Measurements from ENCODE around the gene RASSF9. TPM values are rescaled to one million over a fixed set of nuclear protein-coding genes. Genes with fewer than 3 reads are reported as not detected.

RASSF9 gene
- total RNA-seq, 1 donor from 2014 or later: 7.3 TPM

GRCh38 chr12:85843606-85844310 is 7.5 kb upstream of the RASSF9 start:
- H3K27me3 ChIP-seq (ENCODE audit: low read depth): no peaks in the 10 kb centered on the region
- DNase-seq: no peak
- no peak overlapping the region for H3K4me3 ChIP-seq
- intact Hi-C loops (cut with micrococcal nuclease): no loop called here
- H3K9me3 ChIP-seq (replicated peaks): no peaks in the 10 kb centered on the region
- H3K36me3 ChIP-seq: no peaks in the 10 kb centered on the region
- TF ChIP-seq, protein P1, sequence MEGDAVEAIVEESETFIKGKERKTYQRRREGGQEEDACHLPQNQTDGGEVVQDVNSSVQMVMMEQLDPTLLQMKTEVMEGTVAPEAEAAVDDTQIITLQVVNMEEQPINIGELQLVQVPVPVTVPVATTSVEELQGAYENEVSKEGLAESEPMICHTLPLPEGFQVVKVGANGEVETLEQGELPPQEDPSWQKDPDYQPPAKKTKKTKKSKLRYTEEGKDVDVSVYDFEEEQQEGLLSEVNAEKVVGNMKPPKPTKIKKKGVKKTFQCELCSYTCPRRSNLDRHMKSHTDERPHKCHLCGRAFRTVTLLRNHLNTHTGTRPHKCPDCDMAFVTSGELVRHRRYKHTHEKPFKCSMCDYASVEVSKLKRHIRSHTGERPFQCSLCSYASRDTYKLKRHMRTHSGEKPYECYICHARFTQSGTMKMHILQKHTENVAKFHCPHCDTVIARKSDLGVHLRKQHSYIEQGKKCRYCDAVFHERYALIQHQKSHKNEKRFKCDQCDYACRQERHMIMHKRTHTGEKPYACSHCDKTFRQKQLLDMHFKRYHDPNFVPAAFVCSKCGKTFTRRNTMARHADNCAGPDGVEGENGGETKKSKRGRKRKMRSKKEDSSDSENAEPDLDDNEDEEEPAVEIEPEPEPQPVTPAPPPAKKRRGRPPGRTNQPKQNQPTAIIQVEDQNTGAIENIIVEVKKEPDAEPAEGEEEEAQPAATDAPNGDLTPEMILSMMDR (IDR thresholded peaks at IDR 0.05; ENCODE audit: borderline replicate concordance): no peak
- H3K27ac ChIP-seq (replicated peaks): no peak overlapping the region
- H3K4me1 ChIP-seq: no peaks in the 10 kb centered on the region

- Histone ChIP-seq H3K4me1 (peaks cover 56% of the 10 kb centered on the region), H3K36me3 (no peaks in the 10 kb centered on the region), H3K27me3 (ENCODE audit: low read depth) (no peaks in the 10 kb centered on the region), H3K4me3 (peak overlapping the region; percentile 73), H3K9me3 (replicated peaks) (no peaks in the 10 kb centered on the region), H3K27ac (replicated peaks) (peak overlapping the region; percentile 85)
- intact Hi-C loops (cut with micrococcal nuclease): no loop called here
- no peak for DNase-seq
- TF ChIP-seq, protein P1 (IDR thresholded peaks at IDR 0.05; ENCODE audit: borderline replicate concordance): no peak
Measured at GRCh38 chr12:85835426-85836196, 598 bp downstream of the RASSF9 start.

DNA sequence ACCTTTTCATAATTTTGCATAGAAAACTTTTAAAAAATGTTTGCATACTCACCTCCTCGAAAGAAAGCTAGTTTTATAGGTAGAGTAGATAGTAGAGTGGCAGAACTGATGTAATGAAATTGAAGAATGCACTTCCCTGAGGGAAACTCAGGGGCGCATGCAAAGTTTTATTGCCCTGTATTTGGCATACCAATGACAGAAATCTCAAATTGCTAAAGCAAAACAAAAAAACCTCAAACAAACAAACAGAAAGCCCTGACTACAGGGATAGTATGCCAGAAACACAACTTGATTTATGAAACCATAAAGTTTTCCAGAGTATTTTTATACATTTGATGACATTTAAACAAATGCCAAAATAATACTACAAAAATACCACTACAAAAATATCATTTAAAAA is 1.8 kb downstream of the RASSF9 start:
- no peaks in the 10 kb centered on the region for H3K9me3 ChIP-seq (replicated peaks)
- TF ChIP-seq, protein P1 (IDR thresholded peaks at IDR 0.05; ENCODE audit: borderline replicate concordance): no peak
- intact Hi-C loops (cut with micrococcal nuclease): no loop called here
- peak overlapping the region; percentile 73 for H3K4me3 ChIP-seq
- peaks cover 67% of the 10 kb centered on the region for H3K4me1 ChIP-seq
- peak overlapping the region; percentile 85 for H3K27ac ChIP-seq (replicated peaks)
- H3K27me3 ChIP-seq (ENCODE audit: low read depth): no peaks in the 10 kb centered on the region
- no peaks in the 10 kb centered on the region for H3K36me3 ChIP-seq
- no peak for DNase-seq

GRCh38 chr12:85833579-85833978 is 2.6 kb downstream of the RASSF9 start:
- no peaks in the 10 kb centered on the region for H3K36me3 ChIP-seq
- no peaks in the 10 kb centered on the region for H3K27me3 ChIP-seq (ENCODE audit: low read depth)
- TF ChIP-seq, protein P1 (IDR thresholded peaks at IDR 0.05; ENCODE audit: borderline replicate concordance): no peak
- H3K9me3 ChIP-seq (replicated peaks): no peaks in the 10 kb centered on the region
- DNase-seq: no peak
- intact Hi-C loops (cut with micrococcal nuclease): no loop called here
- peak overlapping the region; percentile 73 for H3K4me3 ChIP-seq
- peak overlapping the region; percentile 85 for H3K27ac ChIP-seq (replicated peaks)
- H3K4me1 ChIP-seq: peaks cover 67% of the 10 kb centered on the region

DNA sequence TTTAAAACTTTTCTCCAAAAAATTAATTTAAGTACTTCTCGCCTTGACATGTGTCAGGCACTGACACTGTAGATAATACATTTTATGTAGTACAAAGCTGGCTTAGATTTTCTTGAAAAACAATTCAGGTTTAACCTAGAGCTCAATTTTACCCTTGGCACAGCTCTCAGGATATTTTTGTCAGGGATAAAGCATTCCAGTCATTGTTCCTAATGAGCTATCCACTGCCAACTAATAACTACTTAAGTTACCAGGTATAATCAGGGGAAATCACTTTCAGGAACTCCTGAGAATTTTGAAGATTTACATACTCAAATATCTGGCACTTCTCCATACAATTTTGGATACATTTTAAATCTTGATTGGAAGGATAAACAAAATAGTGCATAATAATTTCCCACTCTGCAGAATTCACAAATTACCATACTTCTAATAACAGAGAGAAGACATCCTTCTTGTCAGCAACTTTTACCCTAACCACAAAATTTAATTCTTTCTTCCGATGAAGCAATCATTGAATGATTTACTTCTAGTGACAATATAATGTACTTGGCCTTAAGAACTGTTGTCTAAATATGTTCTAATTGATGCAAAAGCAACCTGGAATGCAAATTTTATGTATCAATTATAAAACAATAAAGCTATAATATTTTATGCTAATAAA is 4.8 kb downstream of the RASSF9 start:
- H3K4me3 ChIP-seq: peak overlapping the region; percentile 28

More for the DNA sequence above, 4.8 kb downstream of the RASSF9 start:
- TF ChIP-seq, protein P1 (IDR thresholded peaks at IDR 0.05; ENCODE audit: borderline replicate concordance): no peak
- intact Hi-C loops (cut with micrococcal nuclease): no loop called here
- Histone ChIP-seq H3K4me1 (peaks cover 61% of the 10 kb centered on the region), H3K36me3 (no peaks in the 10 kb centered on the region), H3K27me3 (ENCODE audit: low read depth) (no peaks in the 10 kb centered on the region), H3K9me3 (replicated peaks) (no peaks in the 10 kb centered on the region), H3K27ac (replicated peaks) (peak overlapping the region; percentile 44)
- no peak for DNase-seq

Data from left ventricle myocardium inferior (tissue), 1 donor.